HepG2 (cell line): ENCODE measurements around the gene PRKAR1B. TPM values are rescaled to one million over a fixed set of nuclear protein-coding genes. Genes with fewer than 3 reads are reported as not detected.

Experiments used
- ATAC-seq: fragments of 200-7000 bp; cut with Tn5 transposase; 3 replicates; pipeline ENCODE4 v1.9.1; 2020; ENCODE audit warnings: mild to moderate bottlenecking, moderate library complexity
- BruUV-seq: library from RNA; stranded (reverse); fragments of 400-500 nt; replicated peaks from 2 replicates; lab custom pipeline; 2021; lab: Mats Ljungman, UMichigan
- CTCF ChIA-PET: fragments of 300-600 bp; formaldehyde crosslinking; extraction: SDS; loops from one replicate; lab custom pipeline; 2021; ENCODE audit warnings: low total read pairs, inconsistent platforms, low intra/inter-chr PET ratio; lab: Yijun Ruan, JAX
- POLR2A ChIA-PET: fragments of 350-600 bp; sonication (Branson Sonifier 250); formaldehyde crosslinking; loops from one replicate; lab custom pipeline; 2020; ENCODE audit warnings: antibody characterized with exemption, inconsistent platforms; lab: Yijun Ruan, JAX
- DNase-seq: peaks from one replicate; pipeline ENCODE4 v3.0.0-alpha.2; 2015; ENCODE audit warnings: low spot score
- FAIRE-seq: peaks from 3 replicates; lab custom pipeline; 2011; peaks lifted over from hg19 to GRCh38; lab: Jason Lieb, UNC
- H2AFZ ChIP-seq: one replicate; pipeline ENCODE4 v1.6.1; 2011; ENCODE audit warnings: low read length, inconsistent platforms
- H3K27ac ChIP-seq: fragments of 300-600 bp; 3 replicates; pipeline ENCODE4 v1.8.0; 2011; ENCODE audit warnings: mixed run types, mild to moderate bottlenecking, mixed read lengths, low read length, inconsistent platforms; ENCODE audit not compliant: insufficient read depth; ENCODE audit errors: extremely low read length
- H3K27me3 ChIP-seq, 2 experiments: fragments of 200-600 bp in 1 of 2; 2 replicates in 1 of 2; 3 replicates in 1 of 2; pipeline versions ENCODE4 v1.6.0 to v1.8.0; 2011; ENCODE audit warnings: low read length in 2 of 2, mild to moderate bottlenecking in 2 of 2, moderate library complexity in 2 of 2, inconsistent platforms in 1 of 2; ENCODE audit not compliant: insufficient read depth in 2 of 2, control insufficient read depth in 1 of 2
- H3K36me3 ChIP-seq, 2 experiments: fragments of 200-600 bp in 1 of 2; replicated peaks in 1 of 2; 2 replicates in 1 of 2; 3 replicates in 1 of 2; pipeline versions ENCODE4 v1.5.1 to v1.8.0; 2011; ENCODE audit warnings: low read length in 2 of 2, inconsistent platforms in 1 of 2; ENCODE audit not compliant: insufficient read depth in 2 of 2, control insufficient read depth in 1 of 2
- H3K4me1 ChIP-seq: 2 replicates; pipeline ENCODE4 v1.5.1; 2012; ENCODE audit warnings: low read length, inconsistent platforms; ENCODE audit not compliant: insufficient read depth
- H3K4me2 ChIP-seq: 2 replicates; pipeline ENCODE4 v1.6.0; 2011; ENCODE audit warnings: low read depth, low read length, inconsistent platforms
- H3K4me3 ChIP-seq, 3 experiments: fragments of 200-600 bp in 1 of 3; sonication (generic), shearing (Covaris generic) in 1 of 3; replicated peaks in 1 of 3; 2 replicates each; pipeline ENCODE4 v1.5.1; 2011 to 2016; ENCODE audit warnings: low read length in 3 of 3, inconsistent platforms in 2 of 3, low read depth in 2 of 3, mild to moderate bottlenecking in 2 of 3, control low read depth in 1 of 3, mixed read lengths in 1 of 3; ENCODE audit not compliant: insufficient read depth in 1 of 3
- H3K79me2 ChIP-seq: one replicate; pipeline ENCODE4 v1.6.1; 2011; ENCODE audit warnings: low read length, inconsistent platforms; ENCODE audit not compliant: insufficient read depth
- H3K9ac ChIP-seq: 2 replicates; pipeline ENCODE4 v1.6.0; 2011; ENCODE audit warnings: mild to moderate bottlenecking, low read depth, low read length, inconsistent platforms; ENCODE audit not compliant: insufficient read depth
- H3K9me3 ChIP-seq: 2 replicates; pipeline ENCODE4 v1.5.1; 2012; ENCODE audit warnings: mild to moderate bottlenecking, low read length
- H4K20me1 ChIP-seq: 2 replicates; pipeline ENCODE4 v1.6.0; 2011; ENCODE audit warnings: inconsistent platforms, mild to moderate bottlenecking, low read length, moderate library complexity; ENCODE audit not compliant: insufficient read depth
- FOXM1 ChIP-seq: sonication (generic); formaldehyde crosslinking; IDR thresholded peaks from 2 replicates; pipeline ENCODE4 v1.5.0; 2020; ENCODE audit warnings: missing genetic modification reagents
- JUNB ChIP-seq: sonication (generic); formaldehyde crosslinking; IDR thresholded peaks from 2 replicates; pipeline ENCODE4 v1.8.0; 2022; ENCODE audit warnings: missing genetic modification reagents, mild to moderate bottlenecking, borderline replicate concordance
- MEIS2 ChIP-seq: sonication (generic); formaldehyde crosslinking; IDR thresholded peaks from 2 replicates; pipeline ENCODE4 v1.9.0; 2021; ENCODE audit warnings: mild to moderate bottlenecking, missing genetic modification reagents
- NBN ChIP-seq: fragments of 450-650 bp; conservative IDR thresholded peaks from 2 replicates; pipeline ENCODE4 v1.6.1; 2017
- RFX3 ChIP-seq: IDR thresholded peaks from 2 replicates; pipeline ENCODE4 v1.6.1; 2016; ENCODE audit warnings: missing biosample characterization, missing genetic modification reagents
- SNRNP70 ChIP-seq: fragments of 200-400 bp; formaldehyde crosslinking; IDR thresholded peaks from 2 replicates; pipeline ENCODE4 v1.6.1; 2017; ENCODE audit warnings: mild to moderate bottlenecking, low read depth, low read length, moderate library complexity
- SRSF4 ChIP-seq: fragments of 200-400 bp; formaldehyde crosslinking; IDR thresholded peaks from one replicate; pipeline ENCODE4 v1.6.1; 2018; ENCODE audit warnings: mild to moderate bottlenecking, low read depth, low read length, moderate library complexity; ENCODE audit not compliant: poor library complexity, severe bottlenecking
- ZFP41 ChIP-seq: sonication (generic); formaldehyde crosslinking; IDR thresholded peaks from 2 replicates; pipeline ENCODE4 v1.4.0; 2020; ENCODE audit warnings: mild to moderate bottlenecking, missing genetic modification reagents, borderline replicate concordance
- ZNF329 ChIP-seq: sonication (generic); formaldehyde crosslinking; IDR thresholded peaks from 2 replicates; pipeline ENCODE4 v1.9.0; 2021; ENCODE audit warnings: low read depth, mild to moderate bottlenecking, missing genetic modification reagents
- ZNF335 ChIP-seq: sonication (generic); formaldehyde crosslinking; IDR thresholded peaks from 2 replicates; pipeline ENCODE4 v1.4.0; 2020; ENCODE audit warnings: missing genetic modification reagents
- ZNF614 ChIP-seq: IDR thresholded peaks from 2 replicates; pipeline ENCODE4 v1.6.1; 2018; ENCODE audit warnings: missing biosample characterization, missing genetic modification reagents, inconsistent platforms, borderline replicate concordance
- ZNF703 ChIP-seq: sonication (generic); formaldehyde crosslinking; IDR thresholded peaks from 2 replicates; pipeline ENCODE4 v1.5.1; 2020; ENCODE audit warnings: missing genetic modification reagents, mild to moderate bottlenecking, moderate library complexity, borderline replicate concordance
- ZNF768 ChIP-seq: sonication (generic); formaldehyde crosslinking; IDR thresholded peaks from 2 replicates; pipeline ENCODE4 v1.4.0; 2020; ENCODE audit warnings: missing genetic modification reagents
- ZNF773 ChIP-seq: sonication (generic); formaldehyde crosslinking; IDR thresholded peaks from 2 replicates; pipeline ENCODE4 v1.4.0; 2020; ENCODE audit warnings: missing genetic modification reagents, borderline replicate concordance
- ZNF891 ChIP-seq: sonication (generic); formaldehyde crosslinking; IDR thresholded peaks from 2 replicates; pipeline ENCODE4 v1.5.0; 2020; ENCODE audit warnings: mild to moderate bottlenecking, missing genetic modification reagents
- WGBS: methylation state at CpG from one replicate; pipeline ENCODE4 v1.1.6; 2017; ENCODE audit warnings: low lambda C conversion rate; 5-methylcytosine and 5-hydroxymethylcytosine counted together
- in situ Hi-C: cut with HindIII; loops from 2 replicates; pipeline ENCODE4 v1.10.0; 2017; ENCODE audit warnings: low pct_unique_long_range_greater_than_20kb; ENCODE audit not compliant: extremely low pct_ligation_motif_present
- intact Hi-C: fragments of 100-400 bp; cut with micrococcal nuclease; formaldehyde crosslinking; loops from one replicate; pipeline ENCODE4 v1.10.0; 2022; ENCODE audit not compliant: unreplicated experiment
- polyA plus RNA-seq, 8 experiments: library from polyadenylated mRNA; depleted of rRNA in 3 of 8; stranded (reverse) in 7 of 8; unstranded in 1 of 8; fragments of >200 nt; fragmentation: Illumina TruSeq in 4 of 8; extraction: Trizol in 4 of 8; gene quantifications; 2 replicates each; pipeline versions ENCODE4 v1.2.1 to v1.2.3, GENCODE V29; 2011 to 2016; ENCODE audit warnings: low read depth in 4 of 8, missing spikeins in 1 of 8, mixed read lengths in 1 of 8; ENCODE audit not compliant: insufficient read depth in 1 of 8
- total RNA-seq, 5 experiments: library from RNA; depleted of rRNA; stranded (reverse); fragments of >200 nt; fragmentation: Illumina TruSeq; extraction: Trizol; gene quantifications; 2 replicates each; pipeline ENCODE4 v1.2.3, GENCODE V29; 2016; ENCODE audit warnings: low read depth in 1 of 5
- TF ChIP-seq, protein P1 (sequence below): IDR thresholded peaks from 2 replicates; pipeline ENCODE4 v1.6.1; 2016; ENCODE audit warnings: low read depth, missing genetic modification reagents, missing compliant biosample characterization

Gene PRKAR1B
- total and polyA plus RNA-seq, 2 of the 13 experiments (the other 11 are each of a cell fraction or from before 2014, with no cell fraction given), result 7.9 to 28.2 TPM

DNA sequence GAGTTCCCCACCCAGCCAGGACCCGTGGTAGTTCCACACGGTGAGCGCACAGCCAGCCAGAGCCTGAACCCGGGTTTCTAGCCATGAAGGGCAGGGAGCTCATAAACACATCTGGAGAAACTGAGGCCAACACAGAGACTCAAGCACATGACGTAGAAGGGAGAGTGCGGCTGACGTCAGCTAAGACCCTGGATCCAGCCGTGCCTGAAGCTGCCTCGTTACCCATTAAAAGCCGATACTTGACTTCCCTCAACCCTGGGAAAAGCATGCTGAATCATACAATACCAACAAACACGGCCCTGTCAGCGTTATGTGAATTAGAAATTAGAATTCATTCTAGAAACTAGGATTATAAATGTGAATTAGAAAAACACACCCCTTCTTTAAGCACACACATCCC is 142.3 kb downstream of the PRKAR1B start:
- over 99% methylated on average over 12 of the region's 12 CpGs for WGBS
- Histone ChIP-seq H3K27me3 (no peaks in the 10 kb centered on the region), H4K20me1 (no peaks in the 10 kb centered on the region), H3K27ac (no peak overlapping the region), H3K36me3 (peaks cover 12 to 53% of the 10 kb centered on the region in 2 experiments; a peak in 4 of 5 replicates)
- CTCF ChIA-PET, result no interaction called here
- in situ Hi-C loops (no loop called here), intact Hi-C loops (no loop called here)
- no peak for FAIRE-seq
- ATAC-seq, result no peak
- BruUV-seq, result no TSS peak
- TF ChIP-seq, protein P1, sequence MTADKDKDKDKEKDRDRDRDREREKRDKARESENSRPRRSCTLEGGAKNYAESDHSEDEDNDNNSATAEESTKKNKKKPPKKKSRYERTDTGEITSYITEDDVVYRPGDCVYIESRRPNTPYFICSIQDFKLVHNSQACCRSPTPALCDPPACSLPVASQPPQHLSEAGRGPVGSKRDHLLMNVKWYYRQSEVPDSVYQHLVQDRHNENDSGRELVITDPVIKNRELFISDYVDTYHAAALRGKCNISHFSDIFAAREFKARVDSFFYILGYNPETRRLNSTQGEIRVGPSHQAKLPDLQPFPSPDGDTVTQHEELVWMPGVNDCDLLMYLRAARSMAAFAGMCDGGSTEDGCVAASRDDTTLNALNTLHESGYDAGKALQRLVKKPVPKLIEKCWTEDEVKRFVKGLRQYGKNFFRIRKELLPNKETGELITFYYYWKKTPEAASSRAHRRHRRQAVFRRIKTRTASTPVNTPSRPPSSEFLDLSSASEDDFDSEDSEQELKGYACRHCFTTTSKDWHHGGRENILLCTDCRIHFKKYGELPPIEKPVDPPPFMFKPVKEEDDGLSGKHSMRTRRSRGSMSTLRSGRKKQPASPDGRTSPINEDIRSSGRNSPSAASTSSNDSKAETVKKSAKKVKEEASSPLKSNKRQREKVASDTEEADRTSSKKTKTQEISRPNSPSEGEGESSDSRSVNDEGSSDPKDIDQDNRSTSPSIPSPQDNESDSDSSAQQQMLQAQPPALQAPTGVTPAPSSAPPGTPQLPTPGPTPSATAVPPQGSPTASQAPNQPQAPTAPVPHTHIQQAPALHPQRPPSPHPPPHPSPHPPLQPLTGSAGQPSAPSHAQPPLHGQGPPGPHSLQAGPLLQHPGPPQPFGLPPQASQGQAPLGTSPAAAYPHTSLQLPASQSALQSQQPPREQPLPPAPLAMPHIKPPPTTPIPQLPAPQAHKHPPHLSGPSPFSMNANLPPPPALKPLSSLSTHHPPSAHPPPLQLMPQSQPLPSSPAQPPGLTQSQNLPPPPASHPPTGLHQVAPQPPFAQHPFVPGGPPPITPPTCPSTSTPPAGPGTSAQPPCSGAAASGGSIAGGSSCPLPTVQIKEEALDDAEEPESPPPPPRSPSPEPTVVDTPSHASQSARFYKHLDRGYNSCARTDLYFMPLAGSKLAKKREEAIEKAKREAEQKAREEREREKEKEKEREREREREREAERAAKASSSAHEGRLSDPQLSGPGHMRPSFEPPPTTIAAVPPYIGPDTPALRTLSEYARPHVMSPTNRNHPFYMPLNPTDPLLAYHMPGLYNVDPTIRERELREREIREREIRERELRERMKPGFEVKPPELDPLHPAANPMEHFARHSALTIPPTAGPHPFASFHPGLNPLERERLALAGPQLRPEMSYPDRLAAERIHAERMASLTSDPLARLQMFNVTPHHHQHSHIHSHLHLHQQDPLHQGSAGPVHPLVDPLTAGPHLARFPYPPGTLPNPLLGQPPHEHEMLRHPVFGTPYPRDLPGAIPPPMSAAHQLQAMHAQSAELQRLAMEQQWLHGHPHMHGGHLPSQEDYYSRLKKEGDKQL (CRISPR knock-in tag), result no peak
- TF ChIP-seq ZNF329, result peak; percentile 98
- TF ChIP-seq, all 625 proteins: peak for 1
- no peaks in the 10 kb centered on the region for H3K4me1 ChIP-seq
- H2AFZ ChIP-seq, result no peak overlapping the region
- H3K4me3 ChIP-seq, result no peak overlapping the region
- POLR2A ChIA-PET, result no interaction called here
- no peak for DNase-seq
- H3K9ac ChIP-seq, result no peak overlapping the region
- H3K79me2 ChIP-seq, result no peaks in the 10 kb centered on the region
- H3K4me2 ChIP-seq, result no peak overlapping the region
- H3K9me3 ChIP-seq, result no peaks in the 10 kb centered on the region

DNA sequence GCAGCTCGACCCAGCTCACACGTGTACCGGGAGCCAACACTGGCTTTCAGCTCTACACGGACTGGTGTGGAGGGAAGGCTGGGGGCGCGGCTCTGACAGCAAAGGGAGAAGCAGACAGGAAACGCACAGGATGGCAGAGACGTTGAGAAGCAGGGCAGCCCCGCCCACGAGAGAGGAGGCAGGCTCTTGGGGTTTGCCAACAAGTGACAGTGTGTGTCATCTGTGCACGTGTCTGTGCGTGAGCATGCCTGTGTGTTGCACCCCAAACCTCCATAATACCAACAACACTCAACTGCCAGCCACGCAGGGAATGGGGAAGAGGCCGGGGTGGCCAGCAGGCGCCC is 143.0 kb downstream of the PRKAR1B start:
- CTCF ChIA-PET, result no interaction called here
- DNase-seq (no peak), FAIRE-seq (no peak), ATAC-seq (no peak)
- Histone ChIP-seq H3K27ac (no peak overlapping the region), H4K20me1 (no peaks in the 10 kb centered on the region), H3K9me3 (no peaks in the 10 kb centered on the region), H3K36me3 (peaks cover 12 to 55% of the 10 kb centered on the region in 2 experiments; a peak in 4 of 5 replicates), H2AFZ (no peak overlapping the region), H3K9ac (no peak overlapping the region), H3K79me2 (no peaks in the 10 kb centered on the region), H3K4me2 (no peak overlapping the region), H3K4me1 (no peaks in the 10 kb centered on the region), H3K4me3 (no peak overlapping the region), H3K27me3 (no peaks in the 10 kb centered on the region)
- no TSS peak for BruUV-seq
- POLR2A ChIA-PET, result no interaction called here
- in situ Hi-C loops, result no loop called here
- 98% methylated on average over 15 of the region's 15 CpGs for WGBS
- intact Hi-C loops, result no loop called here
- TF ChIP-seq ZNF335 (no peak), ZNF891 (CRISPR knock-in tag) (no peak), NBN (no peak), SRSF4 (no peak), FOXM1 (no peak), SNRNP70 (no peak), RFX3 (CRISPR knock-in tag) (no peak), ZNF768 (CRISPR knock-in tag) (no peak), MEIS2 (CRISPR knock-in tag) (no peak), ZFP41 (no peak), ZNF773 (CRISPR knock-in tag) (no peak), JUNB (no peak), ZNF614 (CRISPR knock-in tag) (no peak), ZNF703 (CRISPR knock-in tag) (no peak)
